ENCODE measurements around the gene SYT9.
"Not testable (repeated sequence)": the region's sequence is repeated elsewhere in the genome, so short reads cannot be mapped to it uniquely, and the experiment has no call there.

SYT9 gene

DNA sequence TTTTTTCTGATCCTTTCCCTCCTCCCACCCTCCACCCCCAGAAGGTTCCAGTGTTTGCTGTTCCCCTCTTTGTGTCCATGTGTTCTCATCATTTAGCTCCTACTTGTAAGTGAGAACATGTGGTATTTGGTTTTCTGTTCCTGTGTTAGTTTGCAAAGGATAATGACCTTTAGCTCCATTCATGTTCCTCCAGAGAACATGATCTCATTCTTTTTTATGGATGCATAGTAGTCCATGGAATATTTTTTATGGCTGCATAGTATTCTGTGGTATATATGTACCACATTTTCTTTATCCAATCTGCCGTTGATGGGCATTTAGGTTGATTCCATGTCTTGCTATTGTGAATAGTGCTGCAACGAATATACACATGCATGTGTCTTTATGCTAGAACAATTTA lies 83.7 kb downstream of the SYT9 start:
- not testable (repeated sequence) for FAIRE-seq; DNase-seq (ENCODE audit: insufficient read length, low spot score)

- DNase-seq (ENCODE audit: insufficient read length, low spot score) (no peak), FAIRE-seq (no peak)
These were observed 89.8 kb downstream of the SYT9 start for GRCh38 chr11:7341551-7341950.

DNA sequence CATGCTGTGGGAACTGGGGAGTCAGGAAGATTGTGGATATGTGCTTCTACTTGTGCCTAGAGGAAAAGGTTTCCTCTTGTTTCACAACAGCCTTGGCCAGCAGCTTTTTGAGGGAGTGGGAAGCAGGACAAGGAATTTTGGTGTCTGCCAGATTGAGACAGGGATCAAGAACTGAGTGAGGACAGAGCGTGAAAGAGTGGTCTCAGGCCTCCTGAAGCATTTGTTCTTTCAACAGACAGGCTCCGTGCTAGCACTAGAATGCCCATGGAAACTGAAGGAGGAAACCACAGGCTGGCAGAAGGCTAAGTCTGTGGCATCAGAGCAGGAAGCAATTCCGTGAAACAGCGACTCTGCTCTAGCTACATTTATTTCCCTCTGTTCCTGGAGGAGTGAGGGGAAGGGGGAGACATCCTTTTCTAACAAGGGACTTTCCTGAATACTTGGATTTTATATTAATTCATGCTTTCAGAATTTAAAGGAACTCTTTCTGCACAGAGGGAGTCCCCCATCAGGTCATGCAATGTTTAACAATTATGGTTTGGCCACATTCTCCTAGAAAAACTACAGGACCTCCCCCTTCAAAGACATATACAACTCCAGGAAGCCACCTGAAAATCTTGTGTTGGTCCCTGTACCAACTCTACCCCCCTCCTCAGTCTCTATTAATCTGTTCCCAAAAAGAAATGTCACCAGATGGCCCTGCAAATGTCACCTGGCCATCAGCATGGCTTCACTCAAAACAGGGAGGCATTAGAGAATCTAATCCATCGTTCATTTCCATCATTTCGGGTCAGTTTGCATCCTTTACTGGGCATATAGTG lies 96.1 kb downstream of the SYT9 start:
- no peak for DNase-seq (ENCODE audit: insufficient read length, low spot score)
- no peak for FAIRE-seq

- DNase-seq (ENCODE audit: insufficient read length, low spot score) (no peak), FAIRE-seq (no peak)
These were observed 97.0 kb downstream of the SYT9 start for GRCh38 chr11:7348432-7349304.

- FAIRE-seq: no peak
These were observed 99.5 kb downstream of the SYT9 start for GRCh38 chr11:7351228-7351627.

DNA sequence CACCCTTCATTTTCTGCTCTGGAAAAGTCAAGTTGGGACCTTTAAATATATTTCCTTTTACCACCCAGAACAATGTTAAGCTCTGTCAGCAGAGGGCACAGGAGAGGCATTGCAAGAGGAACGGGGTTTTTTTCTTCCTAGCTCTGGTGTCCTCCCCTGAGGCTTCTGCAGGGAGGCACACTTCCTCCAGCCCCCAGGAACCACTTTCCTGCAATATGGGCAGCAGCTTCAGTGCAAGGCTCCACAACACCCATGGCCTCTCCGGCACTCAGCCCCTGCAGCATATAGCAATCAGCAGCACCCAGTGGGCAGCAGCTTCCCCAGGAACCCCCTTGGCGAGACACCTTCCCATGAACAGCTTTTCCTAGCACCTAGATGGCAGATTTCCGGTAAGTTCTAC lies 101.4 kb downstream of the SYT9 start:
- FAIRE-seq: no peak
- peak; percentile 7 for DNase-seq (ENCODE audit: insufficient read length, low spot score)

More at GRCh38 chr11:7351228-7351627, 99.5 kb downstream of the SYT9 start:
- no peak for DNase-seq (ENCODE audit: insufficient read length, low spot score)

GRCh38 chr11:7364660-7365059 lies 113.0 kb downstream of the SYT9 start:
- no peak for DNase-seq (ENCODE audit: insufficient read length, low spot score)
- FAIRE-seq: no peak

DNA sequence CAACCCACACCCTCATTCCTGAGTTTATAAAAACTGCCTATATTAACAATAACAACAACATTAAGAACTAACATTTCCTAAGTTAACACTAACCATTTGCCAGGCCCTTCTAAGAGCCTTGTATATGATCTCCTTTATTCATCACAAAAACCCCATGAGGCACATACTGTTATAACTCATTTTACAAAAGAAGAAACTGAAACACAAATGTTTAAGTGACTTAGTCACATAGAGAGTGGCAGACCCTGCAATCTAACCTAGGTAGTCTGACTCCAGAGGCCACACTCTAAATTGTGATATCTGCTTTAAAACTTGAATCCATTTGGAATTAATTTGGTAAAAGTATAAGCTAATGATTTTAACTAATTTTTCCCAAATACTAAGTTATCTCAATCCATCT lies 116.1 kb downstream of the SYT9 start:
- DNase-seq (ENCODE audit: insufficient read length, low spot score) (no peak), FAIRE-seq (no peak)

DNA sequence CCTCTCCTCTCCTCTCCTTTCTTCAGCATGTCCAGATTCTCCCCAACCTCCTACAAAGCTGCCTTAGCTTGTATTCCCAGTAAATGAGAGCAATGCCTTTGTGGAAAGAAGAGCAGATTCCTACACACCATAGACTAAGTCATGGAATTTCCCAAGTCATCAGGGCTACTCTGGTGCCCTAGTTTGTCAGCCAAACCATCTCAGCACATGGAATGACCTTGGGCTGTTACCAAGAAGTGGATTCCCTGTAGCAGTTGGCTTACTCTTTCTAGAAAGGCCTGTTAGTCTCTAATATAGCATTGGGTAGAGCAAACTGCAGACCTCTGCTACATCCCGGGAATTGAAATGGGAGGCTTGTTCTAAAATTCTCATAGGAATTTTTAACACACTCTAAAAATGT lies 124.7 kb downstream of the SYT9 start:
- no peak for FAIRE-seq
- no peak for DNase-seq (ENCODE audit: insufficient read length, low spot score)

DNA sequence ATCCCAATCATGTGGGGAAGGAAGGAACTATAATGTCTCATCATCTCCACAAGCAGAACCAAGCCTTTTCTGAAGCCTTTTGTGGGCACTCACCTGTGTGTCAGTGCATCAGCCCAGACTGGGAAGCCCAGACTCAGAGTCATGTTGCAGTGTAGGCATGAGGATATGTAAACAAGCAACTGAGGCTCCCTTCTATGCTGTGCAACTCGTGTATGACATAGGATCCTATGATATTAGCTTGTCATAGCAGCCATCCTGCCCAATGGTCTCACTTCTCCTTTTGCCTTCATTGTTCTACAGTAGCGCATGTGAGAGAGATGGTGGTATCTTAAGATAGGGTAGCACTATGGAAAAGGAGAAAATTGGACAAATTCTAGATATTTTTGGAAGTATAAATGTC lies 130.2 kb downstream of the SYT9 start:
- no peak for FAIRE-seq

DNA sequence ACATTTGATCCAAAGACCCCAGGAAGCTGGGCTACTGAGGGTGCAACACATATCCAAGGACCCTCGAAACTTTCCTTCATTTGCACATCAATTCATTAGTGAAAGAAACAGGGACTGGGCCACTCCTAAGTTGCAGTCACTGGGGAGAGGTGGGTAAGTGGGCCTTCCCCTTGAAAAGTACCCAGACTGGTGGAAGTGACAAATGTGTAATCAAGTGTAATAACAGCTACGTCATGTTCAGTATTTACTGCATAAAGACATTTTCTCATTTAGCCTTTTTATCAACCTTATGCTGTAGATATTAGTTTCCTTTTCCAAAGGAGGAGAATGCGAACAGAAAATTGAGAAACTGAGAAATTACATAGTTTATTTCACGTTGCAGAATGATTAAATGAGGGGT lies 131.7 kb downstream of the SYT9 start:
- FAIRE-seq (no peak), DNase-seq (ENCODE audit: insufficient read length, low spot score) (no peak)

More for the DNA sequence above, 130.2 kb downstream of the SYT9 start:
- no peak for DNase-seq (ENCODE audit: insufficient read length, low spot score)

- DNase-seq (ENCODE audit: insufficient read length, low spot score) (no peak), FAIRE-seq (no peak)
These were observed 133.0 kb downstream of the SYT9 start for GRCh38 chr11:7384691-7385090.

GRCh38 chr11:7385532-7385931 lies 133.8 kb downstream of the SYT9 start:
- DNase-seq (ENCODE audit: insufficient read length, low spot score): no peak
- FAIRE-seq: no peak

DNA sequence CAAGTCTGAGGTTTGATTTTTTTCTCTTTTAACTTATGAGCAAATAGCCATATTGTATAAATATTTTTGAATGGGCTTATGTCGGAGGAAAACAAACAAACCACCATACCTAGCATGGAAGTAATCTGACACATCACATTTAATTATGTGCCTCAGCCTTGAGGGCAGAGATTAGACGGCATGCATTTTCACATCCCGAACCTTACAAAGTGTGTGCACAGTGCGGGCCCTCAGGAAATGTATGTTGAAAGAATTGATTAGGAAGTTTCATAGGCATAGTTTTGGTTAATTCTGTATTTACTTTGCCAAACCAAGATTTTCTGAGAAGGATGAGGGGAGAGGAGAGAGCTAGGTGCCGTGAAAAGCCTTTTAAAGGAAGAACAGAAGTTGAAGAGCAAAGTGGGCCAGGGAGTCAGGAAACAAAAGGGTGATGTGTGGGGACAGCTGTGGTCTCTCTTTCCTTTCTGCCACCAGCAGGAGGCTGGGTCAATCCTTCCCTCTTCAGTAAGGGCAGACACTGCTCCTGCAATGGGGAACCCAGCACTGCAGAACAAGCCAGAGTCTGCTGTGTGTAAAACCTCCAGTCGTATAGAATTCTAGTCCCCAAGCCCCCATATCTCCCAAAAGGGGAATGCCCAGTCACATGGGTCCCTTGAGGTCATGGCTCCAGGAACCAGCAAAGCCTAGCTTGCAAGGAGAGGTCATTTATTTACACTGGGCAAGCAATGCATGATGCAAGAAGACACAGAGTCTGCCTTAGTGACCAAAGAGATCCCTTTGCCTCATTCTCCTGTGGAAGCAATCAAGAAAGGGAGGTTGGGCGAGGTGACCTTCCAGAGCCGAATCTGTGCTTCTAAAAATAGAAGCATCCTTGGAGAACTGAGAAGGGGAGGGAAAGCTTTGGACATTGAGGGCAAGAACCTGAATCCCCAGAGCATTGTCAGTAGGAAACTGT lies 162.5 kb downstream of the SYT9 start:
- FAIRE-seq (no peak), DNase-seq (ENCODE audit: insufficient read length, low spot score) (no peak)

DNA sequence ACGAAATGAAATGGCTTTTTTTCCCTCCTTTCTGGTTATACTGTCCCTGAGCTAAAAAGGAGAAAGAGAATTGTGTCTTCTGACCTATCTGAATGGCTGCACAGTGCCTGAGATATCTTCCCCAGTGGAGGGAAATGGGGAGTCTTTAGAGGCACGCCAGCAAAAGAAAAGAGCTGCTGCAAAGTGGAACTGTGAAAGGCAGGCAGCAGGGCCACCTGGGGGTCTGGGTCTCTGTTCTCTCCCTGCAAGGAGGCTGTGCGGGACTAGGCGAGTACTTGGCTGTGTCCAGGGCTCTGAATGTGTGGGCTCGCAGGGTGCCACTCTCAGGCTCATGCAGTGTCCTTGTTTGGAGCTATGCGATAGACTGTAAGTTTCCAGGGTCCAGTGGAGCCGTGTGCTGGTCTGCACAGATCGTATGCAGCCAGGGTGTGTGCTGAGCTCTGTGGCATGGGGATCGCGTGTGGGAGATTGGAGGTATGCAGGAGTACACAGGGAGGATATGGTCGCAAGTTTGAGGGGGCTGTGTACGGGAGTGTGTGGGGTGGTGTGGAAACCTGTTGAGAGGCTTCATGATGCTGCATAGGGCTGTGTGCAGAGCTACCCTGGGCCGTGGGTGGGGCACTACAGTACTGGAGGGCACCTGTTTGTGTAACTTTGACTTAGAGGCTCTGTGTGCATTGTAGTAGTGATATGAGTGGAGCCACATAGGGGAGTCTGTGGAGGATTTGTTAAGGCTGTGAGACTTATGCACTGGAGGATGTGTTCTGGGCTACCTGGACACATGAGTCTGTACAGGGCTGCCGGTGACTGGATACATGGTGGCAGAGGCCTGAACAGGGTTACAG lies 163.5 kb downstream of the SYT9 start:
- no peak for FAIRE-seq
- DNase-seq (ENCODE audit: insufficient read length, low spot score): no peak

GRCh38 chr11:7416080-7416479 lies 164.4 kb downstream of the SYT9 start:
- no peak for DNase-seq (ENCODE audit: insufficient read length, low spot score)
- no peak for FAIRE-seq

GRCh38 chr11:7417328-7417727 lies 165.6 kb downstream of the SYT9 start:
- DNase-seq (ENCODE audit: insufficient read length, low spot score): no peak
- FAIRE-seq: no peak

GRCh38 chr11:7418061-7418460 lies 166.4 kb downstream of the SYT9 start:
- FAIRE-seq (no peak), DNase-seq (ENCODE audit: insufficient read length, low spot score) (no peak)

- FAIRE-seq: no peak
- DNase-seq (ENCODE audit: insufficient read length, low spot score): no peak
These were observed 167.2 kb downstream of the SYT9 start for GRCh38 chr11:7418906-7419305.

GRCh38 chr11:7421136-7421535 lies 169.4 kb downstream of the SYT9 start:
- FAIRE-seq: no peak
- DNase-seq (ENCODE audit: insufficient read length, low spot score): no peak
